IMR-90 (cell line): ENCODE data around the gene SLC8A1. TPM values are rescaled to one million over a fixed set of nuclear protein-coding genes. Genes with fewer than 3 reads are reported as not detected.

Experiments used
- ATAC-seq: fragments of 200-7000 bp; cut with Tn5 transposase; 2 replicates; pipeline ENCODE4 v1.9.1; 2020; ENCODE audit warnings: low read depth, mild to moderate bottlenecking, moderate library complexity
- BruUV-seq: library from RNA; stranded (reverse); fragments of 400-500 nt; replicated peaks from 2 replicates; lab custom pipeline; 2021; lab: Mats Ljungman, UMichigan
- CTCF ChIA-PET: fragments of 300-600 bp; formaldehyde crosslinking; extraction: SDS; loops from one replicate; lab custom pipeline; 2021; ENCODE audit warnings: antibody characterized with exemption; lab: Yijun Ruan, JAX
- POLR2A ChIA-PET: fragments of 300-600 bp; sonication (Branson Sonifier 250); formaldehyde crosslinking; loops from one replicate; lab custom pipeline; 2022; ENCODE audit warnings: antibody characterized with exemption; ENCODE audit not compliant: unreplicated experiment; lab: Charles Lee
- DNase-seq: peaks from one replicate; pipeline ENCODE4 v3.0.0; 2013
- H2AFZ ChIP-seq: replicated peaks from 2 replicates; pipeline ENCODE3; 2013; ENCODE audit warnings: low read length, mild to moderate bottlenecking; ENCODE audit not compliant: poor library complexity
- H2AK5ac ChIP-seq: 2 replicates; pipeline ENCODE4 v1.6.1; 2013; ENCODE audit warnings: low read depth, low read length, inconsistent platforms
- H2AK9ac ChIP-seq: replicated peaks from 2 replicates; pipeline ENCODE3; 2013; ENCODE audit warnings: mild to moderate bottlenecking, low read depth, low read length, moderate library complexity; ENCODE audit not compliant: poor library complexity
- H2BK120ac ChIP-seq: 2 replicates; pipeline ENCODE4 v1.6.1; 2013; ENCODE audit warnings: low read depth, low read length, inconsistent platforms
- H2BK15ac ChIP-seq: 3 replicates; pipeline ENCODE4 v1.6.1; 2013; ENCODE audit warnings: low read depth, low read length, inconsistent platforms
- H2BK20ac ChIP-seq: 2 replicates; pipeline ENCODE4 v1.6.1; 2013; ENCODE audit warnings: low read depth, mild to moderate bottlenecking, inconsistent platforms, low read length, moderate library complexity
- H2BK5ac ChIP-seq: 2 replicates; pipeline ENCODE4 v1.6.1; 2013; ENCODE audit warnings: mild to moderate bottlenecking, low read depth, low read length, inconsistent platforms; ENCODE audit not compliant: poor library complexity, severe bottlenecking
- H3K14ac ChIP-seq: replicated peaks from 2 replicates; pipeline ENCODE4 v1.6.1; 2013; ENCODE audit warnings: low read depth, low read length, inconsistent platforms
- H3K18ac ChIP-seq: 2 replicates; pipeline ENCODE4 v1.6.1; 2013; ENCODE audit warnings: low read depth, low read length, control low read depth
- H3K23ac ChIP-seq: 2 replicates; pipeline ENCODE4 v1.6.1; 2013; ENCODE audit warnings: low read depth, low read length, inconsistent platforms
- H3K27ac ChIP-seq: 2 replicates; pipeline ENCODE4 v1.5.1; 2013; ENCODE audit warnings: mild to moderate bottlenecking, control low read depth, low read length; ENCODE audit not compliant: insufficient read depth
- H3K27me3 ChIP-seq: 2 replicates; pipeline ENCODE4 v1.6.1; 2013; ENCODE audit warnings: low read length; ENCODE audit not compliant: control insufficient read depth, insufficient read depth
- H3K36me3 ChIP-seq: 2 replicates; pipeline ENCODE4 v1.6.1; 2013; ENCODE audit warnings: low read length, mixed read lengths; ENCODE audit not compliant: control insufficient read depth, insufficient read depth
- H3K4ac ChIP-seq: 2 replicates; pipeline ENCODE4 v1.6.1; 2013; ENCODE audit warnings: low read depth, low read length, inconsistent platforms
- H3K4me1 ChIP-seq: 2 replicates; pipeline ENCODE4 v1.6.1; 2013; ENCODE audit warnings: low read length, mixed read lengths; ENCODE audit not compliant: control insufficient read depth, insufficient read depth
- H3K4me2 ChIP-seq: 2 replicates; pipeline ENCODE4 v1.6.1; 2013; ENCODE audit warnings: low read depth, mild to moderate bottlenecking, control low read depth, low read length, moderate library complexity
- H3K4me3 ChIP-seq: 2 replicates; pipeline ENCODE4 v1.5.1; 2013; ENCODE audit warnings: low read depth, mild to moderate bottlenecking, control low read depth, low read length, moderate library complexity; ENCODE audit not compliant: insufficient read depth
- H3K56ac ChIP-seq: 2 replicates; pipeline ENCODE4 v1.6.1; 2013; ENCODE audit warnings: low read length, inconsistent platforms; ENCODE audit not compliant: insufficient read depth; ENCODE audit errors: extremely low read depth
- H3K79me1 ChIP-seq, 2 experiments: 2 replicates each; pipeline ENCODE4 v1.6.1; 2013; ENCODE audit warnings: low read length in 2 of 2, inconsistent platforms in 1 of 2, low read depth in 1 of 2
- H3K9ac ChIP-seq: 2 replicates; pipeline ENCODE4 v1.6.1; 2013; ENCODE audit warnings: low read depth, low read length, control low read depth
- H3K9me1 ChIP-seq: 2 replicates; pipeline ENCODE4 v1.6.1; 2013; ENCODE audit warnings: low read length, inconsistent platforms; ENCODE audit not compliant: insufficient read depth
- H3K9me3 ChIP-seq: 2 replicates; pipeline ENCODE4 v1.6.1; 2013; ENCODE audit warnings: low read length; ENCODE audit not compliant: control insufficient read depth, insufficient read depth
- H4K20me1 ChIP-seq: 2 replicates; pipeline ENCODE4 v1.6.1; 2013; ENCODE audit warnings: low read length, inconsistent platforms; ENCODE audit not compliant: insufficient read depth
- H4K5ac ChIP-seq: 2 replicates; pipeline ENCODE4 v1.6.1; 2013; ENCODE audit warnings: mild to moderate bottlenecking, low read depth, low read length, control low read depth
- H4K8ac ChIP-seq, 2 experiments: 2 replicates each; pipeline ENCODE4 v1.6.1; 2013; ENCODE audit warnings: low read depth in 2 of 2, low read length in 2 of 2, control low read depth in 1 of 2, inconsistent platforms in 1 of 2
- H4K91ac ChIP-seq: 2 replicates; pipeline ENCODE4 v1.6.1; 2013; ENCODE audit warnings: low read depth, low read length, inconsistent platforms; ENCODE audit not compliant: insufficient read depth
- BHLHE40 ChIP-seq: fragments of 150-350 bp; IDR thresholded peaks from 2 replicates; pipeline ENCODE4 v1.6.1; 2016; ENCODE audit warnings: mild to moderate bottlenecking, low read depth, low read length
- MAFK ChIP-seq: IDR thresholded peaks from 2 replicates; pipeline ENCODE4 v1.6.1; 2012; ENCODE audit warnings: low read depth, low read length, improper control_type of control experiment
- NFE2L2 ChIP-seq: fragments of 150-350 bp; IDR thresholded peaks from 2 replicates; pipeline ENCODE4 v1.6.1; 2016; ENCODE audit warnings: low read depth, mild to moderate bottlenecking, low read length
- WGBS, 2 experiments: methylation state at CpG; one replicate each; pipeline versions ENCODE4 v1.1.5 to v1.1.7; 2013; ENCODE audit warnings: missing lambda C conversion rate in 2 of 2; ENCODE audit not compliant: insufficient read length in 1 of 2; ENCODE audit errors: extremely low coverage in 2 of 2; 5-methylcytosine and 5-hydroxymethylcytosine counted together
- dilution Hi-C: fragments of 300-500 bp; cut with HindIII; formaldehyde crosslinking; loops from one replicate; pipeline ENCODE4 v1.14.3; 2018; ENCODE audit warnings: low sequenced_read_pairs; ENCODE audit not compliant: unreplicated experiment
- in situ Hi-C: fragments of 300-500 bp; cut with MboI; formaldehyde crosslinking; loops from 3 replicates; pipeline ENCODE4 v1.14.3; 2019; ENCODE audit warnings: low sequenced_read_pairs, inconsistent platforms, mixed read lengths
- intact Hi-C: fragments of 100-400 bp; cut with micrococcal nuclease; formaldehyde crosslinking; loops from 2 replicates; pipeline ENCODE4 v1.10.0; 2022
- polyA plus RNA-seq, 3 experiments: library from polyadenylated mRNA; depleted of rRNA; stranded (reverse); fragments of >200 nt; gene quantifications; 2 replicates each; pipeline ENCODE4 v1.2.3, GENCODE V29; 2012; ENCODE audit warnings: low replicate concordance in 1 of 3
- total RNA-seq: library from RNA; depleted of rRNA; stranded (reverse); fragments of >200 nt; gene quantifications from 2 replicates; pipeline ENCODE4 v1.2.3, GENCODE V29; 2012

SLC8A1 gene
- total and polyA plus RNA-seq, 2 of the 4 experiments (the other 2 are of a cell fraction), result 7.7 to 57.0 TPM

DNA sequence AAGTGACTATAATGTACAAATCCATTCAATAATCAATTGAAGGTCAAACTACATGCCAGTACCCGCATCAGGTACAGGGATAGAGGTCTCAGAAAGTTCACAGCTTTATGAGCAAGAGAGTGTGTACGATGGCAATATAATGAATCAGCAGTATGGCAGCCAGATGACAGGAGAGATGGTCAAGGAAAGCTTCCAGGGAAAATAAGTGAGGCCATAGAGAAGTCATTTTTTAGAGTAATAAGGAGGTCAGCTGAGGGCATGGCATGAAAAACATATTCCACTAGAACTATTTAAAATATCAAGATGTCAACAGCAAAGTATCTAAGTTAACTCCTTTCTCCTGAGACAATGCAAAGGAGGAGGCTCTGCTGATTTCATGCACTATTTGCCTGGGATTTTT lies 108.0 kb downstream of the SLC8A1 start:
- Histone ChIP-seq H2BK20ac (peak overlapping the region; percentile 55), H2AK9ac (no peak overlapping the region), H3K56ac (peak overlapping the region; percentile 59; the same call in 1 of the 2 replicates), H2BK120ac (peak overlapping the region; percentile 72), H2AK5ac (0 out of 2 replicates have a peak overlapping the region, but pooled peaks have one; percentile 19), H2AFZ (no peak overlapping the region), H4K20me1 (no peaks in the 10 kb centered on the region), H3K14ac (peak overlapping the region; percentile 48; the same call in 1 of the 2 replicates), H3K9ac (no peak overlapping the region), H3K4ac (peak overlapping the region; percentile 68; the same call in 1 of the 2 replicates), H3K27ac (no peak overlapping the region), H3K9me3 (no peaks in the 10 kb centered on the region), H4K91ac (peak overlapping the region; percentile 21; the same call in 1 of the 2 replicates), H3K79me1 (peaks cover 26 to 42% of the 10 kb centered on the region in 2 experiments), H3K4me1 (peaks cover 21% of the 10 kb centered on the region), H4K5ac (peak overlapping the region; percentile 3; the same call in 1 of the 2 replicates), H4K8ac (peak overlapping the region in 1 of 2 experiments; percentile 47; a peak in 2 of 4 replicates), H3K4me3 (no peak overlapping the region), H3K27me3 (no peaks in the 10 kb centered on the region), H2BK15ac (no peak overlapping the region), H3K23ac (0 out of 2 replicates have a peak overlapping the region, but pooled peaks have one; percentile 4), H3K18ac (peak overlapping the region; percentile 55; the same call in 1 of the 2 replicates), H3K4me2 (peak overlapping the region; percentile 61; the same call in 1 of the 2 replicates), H2BK5ac (peak overlapping the region; percentile 94), H3K36me3 (no peaks in the 10 kb centered on the region), H3K9me1 (peaks cover 14% of the 10 kb centered on the region)
- intact Hi-C loops, result no loop called here
- CTCF ChIA-PET, result interaction anchor here (1.0 kb wide), 1 partner anchor 114 kb away, joined by 3 read pairs; no protein-coding TSS in a partner anchor
- in situ Hi-C loops, result no loop called here
- 11% methylated on average over 1 of the region's 2 CpGs; no CpG with 5 or more reads in 1 of the 2 experiments for WGBS, 2 experiments
- TF ChIP-seq MAFK (peak; percentile 41; the same call in 1 of the 2 replicates), NFE2L2 (0 out of 2 replicates have a peak, but pooled peaks have one; percentile 18), BHLHE40 (no peak)
- POLR2A ChIA-PET, result no interaction called here
- DNase-seq (peak; percentile 77), ATAC-seq (peak; percentile 35)
- BruUV-seq, result no TSS peak
- dilution Hi-C loops, result no loop called here
